WTC11 (cell line): ENCODE data around the gene FAM78B.

ENCODE experiments used
- ETV6 ChIP-seq: sonication (generic); formaldehyde crosslinking; IDR thresholded peaks from 2 replicates; pipeline ENCODE4 v1.8.1; 2022; ENCODE audit warnings: mild to moderate bottlenecking, missing genetic modification reagents
- FOXK1 ChIP-seq: sonication (generic); formaldehyde crosslinking; IDR thresholded peaks from 2 replicates; pipeline ENCODE4 v1.8.0; 2022; ENCODE audit warnings: mild to moderate bottlenecking, moderate library complexity, missing genetic modification reagents
- NR1H2 ChIP-seq: sonication (generic); formaldehyde crosslinking; IDR thresholded peaks from 2 replicates; pipeline ENCODE4 v1.9.0; 2021; ENCODE audit warnings: mild to moderate bottlenecking, moderate library complexity, missing genetic modification reagents
- SP1 ChIP-seq: sonication (generic); formaldehyde crosslinking; conservative IDR thresholded peaks from 2 replicates; pipeline ENCODE4 v1.8.1; 2022; ENCODE audit warnings: missing genetic modification reagents
- TP53 ChIP-seq: sonication (generic); formaldehyde crosslinking; IDR thresholded peaks from 2 replicates; pipeline ENCODE4 v1.8.1; 2023; ENCODE audit warnings: mild to moderate bottlenecking, missing genetic modification reagents
- TF ChIP-seq, protein P1 (sequence below): fragments of 200-600 bp; IDR thresholded peaks from 2 replicates; pipeline ENCODE4 v1.8.0; 2022; ENCODE audit warnings: antibody characterized with exemption
- TF ChIP-seq, protein P2 (sequence below): sonication (generic); formaldehyde crosslinking; IDR thresholded peaks from 2 replicates; pipeline ENCODE4 v1.8.1; 2023; ENCODE audit warnings: mild to moderate bottlenecking, missing genetic modification reagents
- TF ChIP-seq, protein P3 (sequence below): sonication (generic); formaldehyde crosslinking; IDR thresholded peaks from 2 replicates; pipeline ENCODE4 v1.8.0; 2022; ENCODE audit warnings: mild to moderate bottlenecking, missing genetic modification reagents
- TF ChIP-seq, protein P4 (sequence below): sonication (generic); formaldehyde crosslinking; IDR thresholded peaks from 2 replicates; pipeline ENCODE4 v1.8.0; 2022; ENCODE audit warnings: mild to moderate bottlenecking, missing genetic modification reagents
- TF ChIP-seq, protein P5 (sequence below): sonication (generic); formaldehyde crosslinking; IDR thresholded peaks from 2 replicates; pipeline ENCODE4 v1.8.1; 2022; ENCODE audit warnings: low read depth, mild to moderate bottlenecking, moderate library complexity, missing genetic modification reagents, borderline replicate concordance
- TF ChIP-seq, protein P6 (sequence below): sonication (generic); formaldehyde crosslinking; IDR thresholded peaks from 2 replicates; pipeline ENCODE4 v1.8.1; 2022; ENCODE audit warnings: missing genetic modification reagents, borderline replicate concordance
- TF ChIP-seq, protein P7 (sequence below): sonication (generic); formaldehyde crosslinking; IDR thresholded peaks from 2 replicates; pipeline ENCODE4 v1.8.0; 2022; ENCODE audit warnings: mild to moderate bottlenecking, missing genetic modification reagents

DNA sequence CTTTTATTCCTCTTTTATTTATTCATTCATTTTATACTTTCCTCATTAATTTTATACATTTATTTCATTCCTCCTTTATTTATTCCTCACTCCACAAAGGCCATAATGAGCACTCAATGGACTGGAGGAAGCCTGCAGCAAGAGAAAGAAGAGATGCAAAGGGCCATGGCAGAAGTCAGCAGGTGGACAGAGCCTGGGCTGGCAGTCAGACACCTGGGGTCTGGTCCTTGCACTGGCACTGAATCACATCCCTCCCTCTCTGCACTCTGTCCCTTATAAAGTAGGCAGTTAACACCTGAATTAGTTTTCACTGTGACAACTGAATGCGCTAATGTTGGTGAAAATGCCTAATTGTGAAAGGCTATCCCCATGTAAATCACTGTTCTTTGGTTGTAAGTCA, 38.6 kb downstream of the FAM78B start:
- TF ChIP-seq, protein P1, sequence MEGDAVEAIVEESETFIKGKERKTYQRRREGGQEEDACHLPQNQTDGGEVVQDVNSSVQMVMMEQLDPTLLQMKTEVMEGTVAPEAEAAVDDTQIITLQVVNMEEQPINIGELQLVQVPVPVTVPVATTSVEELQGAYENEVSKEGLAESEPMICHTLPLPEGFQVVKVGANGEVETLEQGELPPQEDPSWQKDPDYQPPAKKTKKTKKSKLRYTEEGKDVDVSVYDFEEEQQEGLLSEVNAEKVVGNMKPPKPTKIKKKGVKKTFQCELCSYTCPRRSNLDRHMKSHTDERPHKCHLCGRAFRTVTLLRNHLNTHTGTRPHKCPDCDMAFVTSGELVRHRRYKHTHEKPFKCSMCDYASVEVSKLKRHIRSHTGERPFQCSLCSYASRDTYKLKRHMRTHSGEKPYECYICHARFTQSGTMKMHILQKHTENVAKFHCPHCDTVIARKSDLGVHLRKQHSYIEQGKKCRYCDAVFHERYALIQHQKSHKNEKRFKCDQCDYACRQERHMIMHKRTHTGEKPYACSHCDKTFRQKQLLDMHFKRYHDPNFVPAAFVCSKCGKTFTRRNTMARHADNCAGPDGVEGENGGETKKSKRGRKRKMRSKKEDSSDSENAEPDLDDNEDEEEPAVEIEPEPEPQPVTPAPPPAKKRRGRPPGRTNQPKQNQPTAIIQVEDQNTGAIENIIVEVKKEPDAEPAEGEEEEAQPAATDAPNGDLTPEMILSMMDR: no peak
- TF ChIP-seq, protein P2, sequence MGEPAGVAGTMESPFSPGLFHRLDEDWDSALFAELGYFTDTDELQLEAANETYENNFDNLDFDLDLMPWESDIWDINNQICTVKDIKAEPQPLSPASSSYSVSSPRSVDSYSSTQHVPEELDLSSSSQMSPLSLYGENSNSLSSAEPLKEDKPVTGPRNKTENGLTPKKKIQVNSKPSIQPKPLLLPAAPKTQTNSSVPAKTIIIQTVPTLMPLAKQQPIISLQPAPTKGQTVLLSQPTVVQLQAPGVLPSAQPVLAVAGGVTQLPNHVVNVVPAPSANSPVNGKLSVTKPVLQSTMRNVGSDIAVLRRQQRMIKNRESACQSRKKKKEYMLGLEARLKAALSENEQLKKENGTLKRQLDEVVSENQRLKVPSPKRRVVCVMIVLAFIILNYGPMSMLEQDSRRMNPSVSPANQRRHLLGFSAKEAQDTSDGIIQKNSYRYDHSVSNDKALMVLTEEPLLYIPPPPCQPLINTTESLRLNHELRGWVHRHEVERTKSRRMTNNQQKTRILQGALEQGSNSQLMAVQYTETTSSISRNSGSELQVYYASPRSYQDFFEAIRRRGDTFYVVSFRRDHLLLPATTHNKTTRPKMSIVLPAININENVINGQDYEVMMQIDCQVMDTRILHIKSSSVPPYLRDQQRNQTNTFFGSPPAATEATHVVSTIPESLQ (CRISPR knock-in tag): no peak
- TF ChIP-seq, protein P3, sequence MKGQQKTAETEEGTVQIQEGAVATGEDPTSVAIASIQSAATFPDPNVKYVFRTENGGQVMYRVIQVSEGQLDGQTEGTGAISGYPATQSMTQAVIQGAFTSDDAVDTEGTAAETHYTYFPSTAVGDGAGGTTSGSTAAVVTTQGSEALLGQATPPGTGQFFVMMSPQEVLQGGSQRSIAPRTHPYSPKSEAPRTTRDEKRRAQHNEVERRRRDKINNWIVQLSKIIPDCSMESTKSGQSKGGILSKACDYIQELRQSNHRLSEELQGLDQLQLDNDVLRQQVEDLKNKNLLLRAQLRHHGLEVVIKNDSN (CRISPR knock-in tag): no peak
- no peak for TF ChIP-seq FOXK1 (CRISPR knock-in tag)
- TF ChIP-seq, protein P4, sequence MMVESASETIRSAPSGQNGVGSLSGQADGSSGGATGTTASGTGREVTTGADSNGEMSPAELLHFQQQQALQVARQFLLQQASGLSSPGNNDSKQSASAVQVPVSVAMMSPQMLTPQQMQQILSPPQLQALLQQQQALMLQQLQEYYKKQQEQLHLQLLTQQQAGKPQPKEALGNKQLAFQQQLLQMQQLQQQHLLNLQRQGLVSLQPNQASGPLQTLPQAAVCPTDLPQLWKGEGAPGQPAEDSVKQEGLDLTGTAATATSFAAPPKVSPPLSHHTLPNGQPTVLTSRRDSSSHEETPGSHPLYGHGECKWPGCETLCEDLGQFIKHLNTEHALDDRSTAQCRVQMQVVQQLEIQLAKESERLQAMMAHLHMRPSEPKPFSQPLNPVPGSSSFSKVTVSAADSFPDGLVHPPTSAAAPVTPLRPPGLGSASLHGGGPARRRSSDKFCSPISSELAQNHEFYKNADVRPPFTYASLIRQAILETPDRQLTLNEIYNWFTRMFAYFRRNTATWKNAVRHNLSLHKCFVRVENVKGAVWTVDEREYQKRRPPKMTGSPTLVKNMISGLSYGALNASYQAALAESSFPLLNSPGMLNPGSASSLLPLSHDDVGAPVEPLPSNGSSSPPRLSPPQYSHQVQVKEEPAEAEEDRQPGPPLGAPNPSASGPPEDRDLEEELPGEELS (CRISPR knock-in tag): no peak
- TF ChIP-seq, protein P5, sequence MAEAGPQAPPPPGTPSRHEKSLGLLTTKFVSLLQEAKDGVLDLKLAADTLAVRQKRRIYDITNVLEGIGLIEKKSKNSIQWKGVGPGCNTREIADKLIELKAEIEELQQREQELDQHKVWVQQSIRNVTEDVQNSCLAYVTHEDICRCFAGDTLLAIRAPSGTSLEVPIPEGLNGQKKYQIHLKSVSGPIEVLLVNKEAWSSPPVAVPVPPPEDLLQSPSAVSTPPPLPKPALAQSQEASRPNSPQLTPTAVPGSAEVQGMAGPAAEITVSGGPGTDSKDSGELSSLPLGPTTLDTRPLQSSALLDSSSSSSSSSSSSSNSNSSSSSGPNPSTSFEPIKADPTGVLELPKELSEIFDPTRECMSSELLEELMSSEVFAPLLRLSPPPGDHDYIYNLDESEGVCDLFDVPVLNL: no peak
- no peak for TF ChIP-seq SP1 (CRISPR knock-in tag)
- no peak for TF ChIP-seq TP53 (CRISPR knock-in tag)
- TF ChIP-seq, protein P6, sequence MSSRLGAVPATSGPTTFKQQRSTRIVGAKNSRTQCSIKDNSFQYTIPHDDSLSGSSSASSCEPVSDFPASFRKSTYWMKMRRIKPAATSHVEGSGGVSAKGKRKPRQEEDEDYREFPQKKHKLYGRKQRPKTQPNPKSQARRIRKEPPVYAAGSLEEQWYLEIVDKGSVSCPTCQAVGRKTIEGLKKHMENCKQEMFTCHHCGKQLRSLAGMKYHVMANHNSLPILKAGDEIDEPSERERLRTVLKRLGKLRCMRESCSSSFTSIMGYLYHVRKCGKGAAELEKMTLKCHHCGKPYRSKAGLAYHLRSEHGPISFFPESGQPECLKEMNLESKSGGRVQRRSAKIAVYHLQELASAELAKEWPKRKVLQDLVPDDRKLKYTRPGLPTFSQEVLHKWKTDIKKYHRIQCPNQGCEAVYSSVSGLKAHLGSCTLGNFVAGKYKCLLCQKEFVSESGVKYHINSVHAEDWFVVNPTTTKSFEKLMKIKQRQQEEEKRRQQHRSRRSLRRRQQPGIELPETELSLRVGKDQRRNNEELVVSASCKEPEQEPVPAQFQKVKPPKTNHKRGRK (CRISPR knock-in tag): no peak
- no peak for TF ChIP-seq ETV6 (CRISPR knock-in tag)
- TF ChIP-seq NR1H2 (CRISPR knock-in tag): no peak
- TF ChIP-seq, protein P7, sequence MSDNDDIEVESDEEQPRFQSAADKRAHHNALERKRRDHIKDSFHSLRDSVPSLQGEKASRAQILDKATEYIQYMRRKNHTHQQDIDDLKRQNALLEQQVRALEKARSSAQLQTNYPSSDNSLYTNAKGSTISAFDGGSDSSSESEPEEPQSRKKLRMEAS: no peak
